GM19397 (cell line): ENCODE results near the gene CCDC106.
A peak's percentile ranks its signal among the peaks of the same experiment; 100 is the strongest.

Experiments used
- ATAC-seq: cut with Tn5 transposase; IDR thresholded peaks from one replicate; pipeline ENCODE4 v1.9.1; 2021; ENCODE audit warnings: mild to moderate bottlenecking, moderate library complexity; ENCODE audit not compliant: unreplicated experiment

CCDC106 gene

GRCh38 chr19:55613930-55614710 lies 33.9 kb upstream of the CCDC106 start:
- no peak for ATAC-seq

DNA sequence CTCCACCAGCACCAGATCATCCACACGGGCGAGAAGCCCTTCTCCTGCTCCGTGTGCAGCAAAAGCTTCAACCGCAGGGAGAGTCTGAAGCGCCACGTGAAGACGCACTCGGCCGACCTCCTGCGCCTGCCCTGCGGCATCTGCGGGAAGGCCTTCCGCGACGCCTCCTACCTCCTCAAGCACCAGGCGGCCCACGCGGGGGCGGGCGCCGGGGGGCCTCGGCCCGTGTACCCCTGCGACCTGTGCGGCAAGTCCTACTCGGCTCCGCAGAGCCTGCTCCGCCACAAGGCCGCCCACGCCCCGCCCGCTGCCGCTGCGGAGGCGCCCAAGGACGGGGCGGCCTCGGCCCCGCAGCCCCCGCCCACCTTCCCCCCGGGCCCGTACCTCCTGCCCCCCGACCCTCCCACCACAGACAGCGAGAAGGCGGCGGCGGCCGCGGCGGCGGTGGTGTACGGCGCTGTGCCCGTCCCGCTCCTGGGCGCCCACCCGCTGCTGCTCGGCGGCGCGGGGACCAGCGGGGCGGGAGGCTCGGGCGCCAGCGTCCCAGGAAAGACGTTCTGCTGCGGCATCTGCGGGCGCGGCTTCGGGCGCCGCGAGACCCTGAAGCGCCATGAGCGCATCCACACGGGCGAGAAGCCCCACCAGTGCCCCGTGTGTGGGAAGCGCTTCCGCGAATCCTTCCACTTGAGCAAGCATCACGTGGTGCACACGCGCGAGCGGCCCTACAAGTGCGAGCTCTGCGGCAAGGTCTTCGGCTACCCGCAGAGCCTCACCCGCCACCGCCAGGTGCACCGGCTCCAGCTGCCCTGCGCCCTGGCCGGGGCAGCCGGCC lies 33.1 kb upstream of the CCDC106 start:
- no peak for ATAC-seq

DNA sequence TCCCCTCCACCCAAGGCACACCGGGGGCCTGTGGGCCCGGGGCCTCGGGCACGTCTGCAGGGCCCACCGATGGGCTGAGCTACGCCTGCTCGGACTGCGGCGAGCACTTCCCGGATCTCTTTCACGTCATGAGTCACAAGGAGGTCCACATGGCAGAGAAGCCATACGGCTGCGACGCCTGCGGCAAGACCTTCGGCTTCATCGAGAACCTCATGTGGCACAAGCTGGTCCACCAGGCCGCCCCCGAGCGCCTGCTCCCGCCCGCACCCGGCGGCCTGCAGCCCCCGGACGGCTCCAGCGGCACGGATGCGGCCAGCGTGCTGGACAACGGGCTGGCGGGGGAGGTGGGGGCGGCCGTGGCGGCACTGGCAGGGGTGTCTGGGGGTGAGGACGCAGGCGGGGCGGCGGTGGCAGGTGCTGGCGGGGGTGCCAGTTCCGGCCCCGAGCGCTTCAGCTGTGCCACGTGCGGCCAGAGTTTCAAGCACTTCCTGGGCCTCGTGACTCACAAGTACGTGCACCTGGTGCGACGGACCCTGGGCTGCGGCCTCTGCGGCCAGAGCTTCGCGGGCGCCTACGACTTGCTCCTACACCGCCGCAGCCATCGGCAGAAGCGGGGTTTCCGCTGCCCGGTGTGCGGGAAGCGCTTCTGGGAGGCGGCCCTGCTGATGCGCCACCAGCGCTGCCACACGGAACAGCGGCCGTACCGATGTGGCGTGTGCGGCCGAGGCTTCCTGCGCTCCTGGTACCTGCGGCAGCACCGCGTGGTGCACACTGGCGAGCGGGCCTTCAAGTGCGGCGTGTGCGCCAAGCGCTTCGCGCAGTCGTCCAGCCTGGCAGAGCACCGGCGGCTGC lies 32.2 kb upstream of the CCDC106 start:
- no peak for ATAC-seq

GRCh38 chr19:55616395-55616875 lies 31.6 kb upstream of the CCDC106 start:
- ATAC-seq: no peak

- ATAC-seq: no peak
Observed at GRCh38 chr19:55617426-55617825, 30.6 kb upstream of the CCDC106 start.

DNA sequence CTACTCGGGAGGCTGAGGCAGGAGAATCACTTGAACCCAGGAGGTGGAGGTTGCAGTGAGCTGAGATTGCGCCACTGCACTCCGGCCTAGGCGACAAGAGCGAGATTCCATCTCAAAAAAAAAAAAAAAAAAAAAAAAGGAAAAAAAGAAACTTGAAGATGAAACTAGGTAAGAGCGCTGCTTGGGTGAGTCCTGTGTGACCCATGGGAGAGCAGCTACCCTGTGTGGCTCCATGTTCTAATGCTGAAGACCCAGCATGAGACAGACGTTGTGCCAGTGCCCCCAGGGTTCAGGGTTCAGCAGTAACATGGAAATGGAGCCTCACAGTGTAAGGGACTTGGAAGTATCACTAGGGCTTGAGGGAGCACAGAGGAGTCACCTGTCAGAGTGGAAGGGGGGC lies 29.6 kb upstream of the CCDC106 start:
- ATAC-seq: no peak

- no peak for ATAC-seq
Observed at GRCh38 chr19:55619286-55619685, 28.7 kb upstream of the CCDC106 start.

- no peak for ATAC-seq
Observed at GRCh38 chr19:55620410-55621204, 27.4 kb upstream of the CCDC106 start.

DNA sequence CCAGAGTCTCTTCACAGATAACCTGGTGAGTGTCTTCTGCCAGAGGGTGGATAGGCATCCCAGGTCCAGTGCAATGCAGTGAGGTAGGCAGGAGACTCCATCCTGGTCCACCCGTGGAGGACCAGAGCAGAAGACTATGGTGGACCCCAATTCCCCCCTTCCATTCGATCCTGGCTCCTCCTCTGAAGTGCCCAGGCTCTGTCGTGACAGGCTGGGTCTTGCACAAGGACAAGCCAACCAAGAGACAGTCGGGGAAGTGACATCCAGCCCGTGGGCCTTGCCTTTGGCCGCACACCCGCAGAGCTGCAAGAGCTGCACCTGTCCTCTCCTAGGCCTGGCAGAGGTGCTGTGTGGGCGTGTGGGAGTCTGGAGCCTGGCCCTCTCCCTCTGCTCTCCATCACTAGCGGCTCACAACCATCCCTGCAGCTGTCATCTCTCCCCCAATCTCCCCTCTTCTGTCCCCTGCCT lies 26.8 kb upstream of the CCDC106 start:
- no peak for ATAC-seq

DNA sequence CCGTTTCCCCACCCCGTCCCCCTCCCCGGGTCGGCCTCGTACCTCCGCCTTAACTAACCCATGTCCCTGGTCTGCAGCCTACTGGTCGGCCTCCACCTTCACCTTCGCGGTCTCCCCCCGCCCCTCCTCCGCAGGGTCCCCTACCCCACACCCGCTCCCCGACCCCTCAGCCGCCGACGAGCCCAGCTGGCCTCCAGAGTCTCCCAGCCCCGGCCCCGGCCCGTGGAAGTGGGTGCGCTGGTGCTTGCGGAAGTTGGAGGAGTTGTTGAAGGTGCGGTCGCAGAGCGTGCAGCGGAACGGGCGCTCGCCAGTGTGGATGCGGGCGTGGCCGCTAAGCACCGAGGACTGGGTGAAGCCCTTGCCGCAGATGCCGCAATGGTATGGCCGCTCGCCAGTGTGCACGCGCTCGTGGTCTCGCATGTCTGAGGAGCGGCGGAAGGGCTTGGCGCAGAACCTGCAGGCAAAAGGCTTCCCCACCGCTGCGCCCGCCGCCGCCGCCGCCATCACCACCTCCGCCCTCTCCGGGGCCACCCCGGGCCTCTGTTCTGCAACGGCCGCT lies 26.3 kb upstream of the CCDC106 start:
- no peak for ATAC-seq

DNA sequence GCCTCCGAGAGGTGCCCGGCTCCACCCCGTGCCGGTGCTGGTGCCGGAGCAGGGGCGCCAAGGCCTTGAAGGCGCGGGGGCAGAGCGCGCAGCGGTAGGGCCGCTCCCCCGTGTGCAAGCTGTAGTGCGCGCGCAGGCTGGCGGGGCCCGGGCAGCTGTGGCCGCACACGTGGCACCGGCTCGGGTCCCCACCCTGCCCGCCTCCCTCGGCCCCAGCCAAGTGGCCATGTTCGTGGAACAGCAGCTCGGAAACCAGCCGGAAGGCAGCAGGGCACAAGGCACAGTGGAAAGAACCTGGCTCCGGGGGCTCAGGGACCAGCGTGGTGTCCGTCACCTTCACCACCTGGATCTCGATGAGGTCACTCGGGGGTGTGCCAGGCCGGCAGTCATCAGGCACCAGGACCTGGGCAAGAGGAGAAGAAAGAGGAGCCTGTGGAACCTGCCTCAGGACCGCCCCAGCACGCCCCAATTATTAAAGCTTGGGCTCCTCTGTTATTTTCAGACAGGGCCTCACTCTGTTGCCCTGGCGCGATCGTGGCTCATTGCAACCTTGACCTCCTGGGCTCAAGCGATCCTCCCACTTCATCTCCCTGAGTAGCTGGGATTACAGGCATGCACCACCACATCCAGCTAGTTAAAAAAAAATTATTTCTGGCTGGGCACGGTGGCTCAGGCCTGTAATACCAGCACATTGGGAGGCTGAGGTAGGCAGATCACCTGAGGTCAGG lies 25.6 kb upstream of the CCDC106 start:
- ATAC-seq: no peak

DNA sequence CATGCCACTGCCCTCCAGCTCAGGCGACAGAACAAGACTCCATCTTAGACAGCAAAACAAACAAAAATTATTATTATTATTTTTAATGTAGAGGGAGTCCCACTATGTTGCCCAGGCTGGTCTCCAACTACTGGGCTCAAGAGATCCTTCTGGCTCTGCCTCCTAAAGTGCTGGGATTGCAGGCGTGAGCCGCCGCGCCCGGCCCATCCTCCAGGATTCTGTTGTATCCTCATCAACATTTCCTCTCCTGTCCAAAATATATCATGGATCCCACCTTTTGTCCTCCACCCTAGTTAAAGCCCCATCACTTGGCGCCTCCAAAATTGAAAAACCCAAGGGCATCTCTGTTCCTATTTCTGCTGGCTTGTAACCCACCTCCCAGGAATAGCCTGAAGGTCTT lies 24.9 kb upstream of the CCDC106 start:
- no peak for ATAC-seq

- no peak for ATAC-seq
Observed at GRCh38 chr19:55623561-55623960, 24.5 kb upstream of the CCDC106 start.

- ATAC-seq: peak; percentile 66
Observed at GRCh38 chr19:55624109-55625003, 23.7 kb upstream of the CCDC106 start, which contains the start of gene ZNF784. TSS of gene ZNF784 (minus strand) at chr19:55624566. CDS start at chr19:55624561, 5 bp downstream.

- no peak for ATAC-seq
Observed at GRCh38 chr19:55625004-55625326, 23.0 kb upstream of the CCDC106 start.

- no peak for ATAC-seq
Observed at GRCh38 chr19:55626350-55626749, 21.7 kb upstream of the CCDC106 start.

DNA sequence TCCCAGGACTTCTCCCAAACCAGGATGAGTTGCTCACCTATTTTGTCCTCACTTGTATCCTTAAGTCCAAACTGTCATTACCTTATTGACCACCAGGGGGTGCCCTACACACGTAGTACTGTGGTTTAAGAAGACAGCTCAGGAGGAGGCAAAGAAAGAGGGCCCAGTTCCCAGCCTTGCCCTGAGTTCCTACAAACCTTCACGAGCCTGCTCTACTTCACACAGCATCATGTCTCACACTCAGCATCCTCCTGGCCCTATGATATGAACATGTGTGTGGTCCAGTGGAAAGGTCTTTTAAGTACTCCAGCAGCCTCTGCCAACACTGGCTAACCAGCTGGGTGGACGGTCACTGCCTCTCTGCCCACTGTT lies 15.6 kb upstream of the CCDC106 start:
- no peak for ATAC-seq

DNA sequence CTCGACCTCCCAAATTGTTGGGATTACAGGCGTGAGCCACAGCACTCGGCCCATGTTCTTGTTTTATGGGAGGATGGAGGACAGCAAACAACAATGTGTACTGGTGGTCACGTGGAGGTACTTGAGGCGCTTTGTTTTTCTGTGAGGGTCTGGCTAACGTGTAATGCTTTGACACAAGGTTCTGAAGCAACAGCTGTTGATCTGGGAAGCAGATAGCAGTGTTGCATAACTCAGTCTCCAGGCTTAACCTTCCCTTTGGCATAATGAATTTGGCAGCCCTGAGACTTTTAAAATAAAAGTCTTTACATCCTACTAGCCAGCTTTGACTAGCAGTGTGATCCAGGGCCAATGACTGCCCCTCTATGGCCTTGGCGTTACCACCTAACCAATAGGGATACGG lies 14.2 kb upstream of the CCDC106 start:
- no peak for ATAC-seq
